Measurements from ENCODE around the gene HVCN1.

- TF ChIP-seq CTCF (IDR thresholded peaks at IDR 0.05) (no peak), POLR2A (IDR thresholded peaks at IDR 0.05) (no peak), POLR2AphosphoS5 (IDR thresholded peaks at IDR 0.05; ENCODE audit: insufficient read depth in 1 of 2, low read depth in 1 of 2) (no peak)
These were observed 9.7 kb downstream of the HVCN1 start for GRCh38 chr12:110679201-110679600.
